Prostate gland (tissue), 2 donors: ENCODE data around the gene KRT33B.

Experiments used
- CTCF ChIP-seq, 4 experiments: fragments of 200-600 bp in 2 of 4; fragments of 450-650 bp in 2 of 4; sonication (generic) in 2 of 4; IDR thresholded peaks; 1 replicate in 3 of 4; 2 replicates in 1 of 4; pipeline ENCODE4 v1.5.1; 2016 to 2019; ENCODE audit warnings: antibody characterized with exemption in 4 of 4, mild to moderate bottlenecking in 2 of 4, moderate library complexity in 2 of 4
- POLR2A ChIP-seq: fragments of 450-650 bp; IDR thresholded peaks from one replicate; pipeline ENCODE4 v1.6.1; 2016; ENCODE audit warnings: antibody characterized with exemption, mild to moderate bottlenecking

- no peak for TF ChIP-seq POLR2A
- no peak for TF ChIP-seq CTCF (IDR thresholded peaks at IDR 0.05)
These were observed 18.4 kb downstream of the KRT33B start for GRCh38 chr17:41351177-41351576.
